SK-N-SH treated with all-trans-retinoic acid at 6 μM for 48 hours (cell line): ENCODE data around the gene TLN1.

Experiments
- CREB5 ChIP-seq: fragments of 250-450 bp; sonication (Bioruptor Pico); IDR thresholded peaks from 2 replicates; pipeline ENCODE4 v1.5.1; 2020; ENCODE audit warnings: low read depth, mild to moderate bottlenecking, moderate library complexity
- PPARA ChIP-seq: fragments of 250-450 bp; sonication (Bioruptor Pico); IDR thresholded peaks from 2 replicates; pipeline ENCODE4 v1.5.0; 2020; ENCODE audit warnings: mild to moderate bottlenecking, borderline replicate concordance
- RARB ChIP-seq: fragments of 250-450 bp; sonication (Bioruptor Pico); IDR thresholded peaks from 2 replicates; pipeline ENCODE4 v1.8.0; 2021; ENCODE audit warnings: mild to moderate bottlenecking, moderate library complexity
- TOX ChIP-seq: fragments of 250-450 bp; sonication (Bioruptor Pico); IDR thresholded peaks from 2 replicates; pipeline ENCODE4 v1.8.0; 2021; ENCODE audit warnings: mild to moderate bottlenecking, moderate library complexity, borderline replicate concordance
- ZFP30 ChIP-seq: fragments of 450-650 bp; formaldehyde crosslinking; IDR thresholded peaks from 2 replicates; pipeline ENCODE4 v1.5.0; 2022; ENCODE audit warnings: mild to moderate bottlenecking, moderate library complexity
- TF ChIP-seq, protein P1 (sequence below): fragments of 250-450 bp; sonication (Bioruptor Pico); IDR thresholded peaks from 2 replicates; pipeline ENCODE4 v1.8.0; 2020; ENCODE audit warnings: mild to moderate bottlenecking, moderate library complexity, borderline replicate concordance
- TF ChIP-seq, protein P2 (sequence below): fragments of 250-450 bp; sonication (Bioruptor Pico); IDR thresholded peaks from 2 replicates; pipeline ENCODE4 v1.5.0; 2020; ENCODE audit warnings: mild to moderate bottlenecking, moderate library complexity

DNA sequence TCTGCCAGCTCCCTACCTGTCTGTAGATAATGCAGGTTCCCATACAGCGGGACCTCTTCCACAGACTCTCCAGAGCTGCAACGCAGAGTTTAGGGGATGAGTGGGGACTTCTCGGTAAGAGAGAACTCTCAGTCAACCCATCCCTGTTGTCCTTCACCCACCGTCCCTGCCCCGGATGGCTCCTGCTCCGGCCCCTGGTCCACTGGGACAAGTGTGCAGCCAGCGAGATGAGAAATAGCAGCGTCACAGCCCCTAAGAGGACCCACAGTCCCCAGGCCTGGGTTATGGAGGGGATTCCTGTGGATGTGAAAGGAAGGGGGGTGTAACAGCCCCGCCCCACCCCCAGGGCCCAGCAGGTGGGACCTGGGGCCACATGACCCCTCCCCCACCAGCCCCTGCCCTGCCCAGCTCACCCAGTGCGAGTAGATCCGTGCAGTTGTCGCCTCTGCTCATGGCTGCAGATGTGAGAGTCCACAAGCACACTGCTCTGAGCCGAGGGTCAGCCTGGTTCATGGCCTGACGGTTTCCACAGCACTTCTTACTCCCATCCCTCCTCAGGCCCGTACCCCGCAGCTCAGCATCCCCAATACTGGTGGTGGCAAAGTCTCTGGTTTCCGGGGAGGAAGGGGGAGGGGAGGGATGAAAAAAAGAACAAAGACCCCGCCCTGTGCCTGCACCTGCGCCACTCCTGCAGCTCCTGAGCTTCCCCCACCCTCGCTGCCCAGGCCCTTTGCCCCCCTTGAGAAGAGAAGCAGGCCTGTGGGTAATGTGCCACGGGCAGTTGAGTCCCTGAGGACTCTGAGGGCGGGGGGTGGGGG lies 81.4 kb downstream of the TLN1 start, which contains the start of gene SIT1:
- TF ChIP-seq, protein P1, sequence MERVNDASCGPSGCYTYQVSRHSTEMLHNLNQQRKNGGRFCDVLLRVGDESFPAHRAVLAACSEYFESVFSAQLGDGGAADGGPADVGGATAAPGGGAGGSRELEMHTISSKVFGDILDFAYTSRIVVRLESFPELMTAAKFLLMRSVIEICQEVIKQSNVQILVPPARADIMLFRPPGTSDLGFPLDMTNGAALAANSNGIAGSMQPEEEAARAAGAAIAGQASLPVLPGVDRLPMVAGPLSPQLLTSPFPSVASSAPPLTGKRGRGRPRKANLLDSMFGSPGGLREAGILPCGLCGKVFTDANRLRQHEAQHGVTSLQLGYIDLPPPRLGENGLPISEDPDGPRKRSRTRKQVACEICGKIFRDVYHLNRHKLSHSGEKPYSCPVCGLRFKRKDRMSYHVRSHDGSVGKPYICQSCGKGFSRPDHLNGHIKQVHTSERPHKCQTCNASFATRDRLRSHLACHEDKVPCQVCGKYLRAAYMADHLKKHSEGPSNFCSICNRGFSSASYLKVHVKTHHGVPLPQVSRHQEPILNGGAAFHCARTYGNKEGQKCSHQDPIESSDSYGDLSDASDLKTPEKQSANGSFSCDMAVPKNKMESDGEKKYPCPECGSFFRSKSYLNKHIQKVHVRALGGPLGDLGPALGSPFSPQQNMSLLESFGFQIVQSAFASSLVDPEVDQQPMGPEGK (CRISPR knock-in tag): no peak
- TF ChIP-seq, protein P2, sequence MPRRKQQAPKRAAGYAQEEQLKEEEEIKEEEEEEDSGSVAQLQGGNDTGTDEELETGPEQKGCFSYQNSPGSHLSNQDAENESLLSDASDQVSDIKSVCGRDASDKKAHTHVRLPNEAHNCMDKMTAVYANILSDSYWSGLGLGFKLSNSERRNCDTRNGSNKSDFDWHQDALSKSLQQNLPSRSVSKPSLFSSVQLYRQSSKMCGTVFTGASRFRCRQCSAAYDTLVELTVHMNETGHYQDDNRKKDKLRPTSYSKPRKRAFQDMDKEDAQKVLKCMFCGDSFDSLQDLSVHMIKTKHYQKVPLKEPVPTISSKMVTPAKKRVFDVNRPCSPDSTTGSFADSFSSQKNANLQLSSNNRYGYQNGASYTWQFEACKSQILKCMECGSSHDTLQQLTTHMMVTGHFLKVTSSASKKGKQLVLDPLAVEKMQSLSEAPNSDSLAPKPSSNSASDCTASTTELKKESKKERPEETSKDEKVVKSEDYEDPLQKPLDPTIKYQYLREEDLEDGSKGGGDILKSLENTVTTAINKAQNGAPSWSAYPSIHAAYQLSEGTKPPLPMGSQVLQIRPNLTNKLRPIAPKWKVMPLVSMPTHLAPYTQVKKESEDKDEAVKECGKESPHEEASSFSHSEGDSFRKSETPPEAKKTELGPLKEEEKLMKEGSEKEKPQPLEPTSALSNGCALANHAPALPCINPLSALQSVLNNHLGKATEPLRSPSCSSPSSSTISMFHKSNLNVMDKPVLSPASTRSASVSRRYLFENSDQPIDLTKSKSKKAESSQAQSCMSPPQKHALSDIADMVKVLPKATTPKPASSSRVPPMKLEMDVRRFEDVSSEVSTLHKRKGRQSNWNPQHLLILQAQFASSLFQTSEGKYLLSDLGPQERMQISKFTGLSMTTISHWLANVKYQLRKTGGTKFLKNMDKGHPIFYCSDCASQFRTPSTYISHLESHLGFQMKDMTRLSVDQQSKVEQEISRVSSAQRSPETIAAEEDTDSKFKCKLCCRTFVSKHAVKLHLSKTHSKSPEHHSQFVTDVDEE: no peak
- TF ChIP-seq RARB (CRISPR knock-in tag) (no peak), ZFP30 (CRISPR knock-in tag) (no peak), PPARA (CRISPR knock-in tag) (no peak), CREB5 (CRISPR knock-in tag) (no peak), TOX (CRISPR knock-in tag) (no peak)
